Peyer's patch (tissue), 4 donors: ENCODE results near the gene PTGFRN. TPM values are rescaled to one million over a fixed set of nuclear protein-coding genes. Genes with fewer than 3 reads are reported as not detected.

Experiments
- DNase-seq, 3 donors: peaks; one replicate each; pipeline ENCODE4 v3.0.0-alpha.2; 2017 to 2019
- H3K27ac ChIP-seq, 4 donors: fragments of 200-600 bp; sonication (generic); one replicate each; pipeline ENCODE4 v1.5.1; 2016 to 2019
- H3K27me3 ChIP-seq, 2 donors: fragments of 200-600 bp; sonication (generic); one replicate each; pipeline ENCODE4 v1.5.1; 2019
- H3K36me3 ChIP-seq, 3 donors: fragments of 200-600 bp; sonication (generic); one replicate each; pipeline ENCODE4 v1.5.1; 2016 to 2019
- H3K4me1 ChIP-seq, 4 donors: fragments of 200-600 bp; sonication (generic); one replicate each; pipeline ENCODE4 v1.5.1; 2016 to 2019
- H3K4me3 ChIP-seq, 4 donors: fragments of 200-600 bp; sonication (generic); 1 replicate in 3 of 4; 2 replicates in 1 of 4; pipeline ENCODE4 v1.5.1; 2016 to 2019; ENCODE audit warnings: mild to moderate bottlenecking in 1 of 4
- H3K9me3 ChIP-seq, 4 donors: fragments of 200-600 bp; sonication (generic); one replicate each; pipeline ENCODE4 v1.5.1; 2016 to 2019; ENCODE audit warnings: mild to moderate bottlenecking in 1 of 4
- CTCF ChIP-seq, 6 experiments: fragments of 450-650 bp in 4 of 6; fragments of 200-600 bp in 2 of 6; sonication (generic) in 1 of 6; IDR thresholded peaks; one replicate each; pipeline ENCODE4 v1.5.1; 2017 to 2019; ENCODE audit warnings: antibody characterized with exemption in 6 of 6, mild to moderate bottlenecking in 3 of 6, moderate library complexity in 1 of 6
- POLR2A ChIP-seq, 2 donors: fragments of 450-650 bp; IDR thresholded peaks; one replicate each; pipeline ENCODE4 v1.5.1; 2017; ENCODE audit warnings: antibody characterized with exemption in 2 of 2, mild to moderate bottlenecking in 2 of 2, moderate library complexity in 2 of 2
- total RNA-seq, 4 donors: library from RNA; depleted of rRNA; stranded (reverse); fragments of >200 nt; gene quantifications; one replicate each; pipeline ENCODE4 v1.1.0, GENCODE V29; 2016

Gene PTGFRN
- total RNA-seq, 4 donors from 2014 or later = 20.6 to 66.6 (median 54.3) TPM

GRCh38 chr1:116989835-116990234, 80.1 kb downstream of the PTGFRN start:
- no peak for DNase-seq
- no peaks in the 10 kb centered on the region for H3K9me3 ChIP-seq
- no peak overlapping the region for H3K4me3 ChIP-seq
- H3K27ac ChIP-seq = no peak overlapping the region
- no peaks in the 10 kb centered on the region for H3K36me3 ChIP-seq
- H3K27me3 ChIP-seq = no peaks in the 10 kb centered on the region
- H3K4me1 ChIP-seq = peaks cover 0 to 5% (median 0%) of the 10 kb centered on the region in 4 donors
- no peak for TF ChIP-seq POLR2A (IDR thresholded peaks at IDR 0.05)
- no peak for TF ChIP-seq CTCF (IDR thresholded peaks at IDR 0.05)

GRCh38 chr1:116990612-116991151, 81.0 kb downstream of the PTGFRN start:
- Histone ChIP-seq H3K4me3 (no peak overlapping the region), H3K27me3 (no peaks in the 10 kb centered on the region), H3K4me1 (peaks cover 0 to 5% (median 0%) of the 10 kb centered on the region in 4 donors), H3K27ac (peak overlapping the region in 3 of 4 donors; percentile 4 to 36 (median 19)), H3K9me3 (no peaks in the 10 kb centered on the region), H3K36me3 (no peaks in the 10 kb centered on the region)
- peak in 1 of 3 donors; percentile 58 for DNase-seq
- TF ChIP-seq POLR2A (IDR thresholded peaks at IDR 0.05) (no peak), CTCF (IDR thresholded peaks at IDR 0.05) (no peak)

GRCh38 chr1:116991171-116991845, 81.6 kb downstream of the PTGFRN start:
- H3K9me3 ChIP-seq = no peaks in the 10 kb centered on the region
- no peak for DNase-seq
- no peaks in the 10 kb centered on the region for H3K36me3 ChIP-seq

GRCh38 chr1:116991918-116992317, 82.2 kb downstream of the PTGFRN start:
- DNase-seq = no peak
- Histone ChIP-seq H3K4me3 (no peak overlapping the region), H3K36me3 (no peaks in the 10 kb centered on the region), H3K4me1 (peaks cover 0 to 5% (median 0%) of the 10 kb centered on the region in 4 donors), H3K27me3 (no peaks in the 10 kb centered on the region), H3K9me3 (no peaks in the 10 kb centered on the region), H3K27ac (no peak overlapping the region)
- no peak for TF ChIP-seq CTCF (IDR thresholded peaks at IDR 0.05)
- TF ChIP-seq POLR2A (IDR thresholded peaks at IDR 0.05) = no peak

More at GRCh38 chr1:116991171-116991845, 81.6 kb downstream of the PTGFRN start:
- H3K4me1 ChIP-seq = peaks cover 0 to 5% (median 0%) of the 10 kb centered on the region in 4 donors
- H3K27ac ChIP-seq = peak overlapping the region in 2 of 4 donors; percentile 4 to 34
- H3K4me3 ChIP-seq = no peak overlapping the region
- no peak for TF ChIP-seq POLR2A (IDR thresholded peaks at IDR 0.05)
- TF ChIP-seq CTCF (IDR thresholded peaks at IDR 0.05) = no peak
- H3K27me3 ChIP-seq = no peaks in the 10 kb centered on the region

GRCh38 chr1:116993286-116993685, 83.6 kb downstream of the PTGFRN start:
- Histone ChIP-seq H3K36me3 (no peaks in the 10 kb centered on the region), H3K9me3 (no peaks in the 10 kb centered on the region), H3K27ac (no peak overlapping the region), H3K27me3 (no peaks in the 10 kb centered on the region), H3K4me1 (no peaks in the 10 kb centered on the region), H3K4me3 (no peak overlapping the region)
- TF ChIP-seq POLR2A (IDR thresholded peaks at IDR 0.05) = no peak
- no peak for TF ChIP-seq CTCF (IDR thresholded peaks at IDR 0.05)
- DNase-seq = no peak
